ENCODE data around the gene GYPE. TPM values are rescaled to one million over a fixed set of nuclear protein-coding genes. Genes with fewer than 3 reads are reported as not detected.
A peak's percentile ranks its signal among the peaks of the same experiment; 100 is the strongest.
"Not testable (repeated sequence)": the region's sequence is repeated elsewhere in the genome, so short reads cannot be mapped to it uniquely, and the experiment has no call there.

The GYPE gene
- total and polyA plus RNA-seq, 10 of the 15 experiments (the other 5 are each of a cell fraction or from before 2014, with no cell fraction given) = 0.60 to 2.0 (median 0.85) TPM

GRCh38 chr4:143907811-143908210 is 2.5 kb upstream of the GYPE start:
- ChIA-PET CTCF (interaction anchor here (1.1 to 1.6 kb wide), 2 partner anchors 134 to 350 kb away, joined by 3 to 4 read pairs; no protein-coding TSS in a partner anchor), SMC1A (ENCODE audit: uncharacterized antibody, unreplicated experiment) (interaction anchor here (1.0 kb wide), 1 partner anchor 134 kb away, joined by 4 read pairs; no protein-coding TSS in a partner anchor)
- H3K27me3 ChIP-seq (replicated peaks in 1 of 2; ENCODE audit: control insufficient read depth in 2 of 2, insufficient read depth in 2 of 2, low read length in 1 of 2); H3K27ac ChIP-seq (ENCODE audit: control insufficient read depth, insufficient read depth); H3K9me3 ChIP-seq (replicated peaks; ENCODE audit: control insufficient read depth, insufficient read depth, low read length); DNase-seq (ENCODE audit: low read depth, low spot score); RAD21 ChIA-PET (ENCODE audit: unreplicated experiment); H3K4me2 ChIP-seq (ENCODE audit: control insufficient read depth, insufficient read depth); H2AFZ ChIP-seq (ENCODE audit: control insufficient read depth, low read depth, low read length); BruUV-seq (replicated peaks); FAIRE-seq; H3K4me1 ChIP-seq (ENCODE audit: control insufficient read depth, insufficient read depth, low read length); H3K79me2 ChIP-seq (ENCODE audit: control insufficient read depth, insufficient read depth, low read length); H3K4me3 ChIP-seq; H3K9ac ChIP-seq (ENCODE audit: control insufficient read depth, insufficient read depth, low read length); H3K36me3 ChIP-seq (ENCODE audit: control insufficient read depth in 2 of 2, insufficient read depth in 2 of 2, low read length in 1 of 2); H4K20me1 ChIP-seq (ENCODE audit: control insufficient read depth, insufficient read depth); POLR2A ChIA-PET: not testable (repeated sequence)
- intact Hi-C loops (cut with micrococcal nuclease; ENCODE audit: unreplicated experiment) = loop anchor here (2.0 kb wide), 2 partner anchors 133 to 349 kb away; no protein-coding TSS in a partner anchor
- TF ChIP-seq CTCF (IDR thresholded peaks at IDR 0.05 in 2 of 3, conservative IDR thresholded peaks at IDR 0.05 in 1 of 3; ENCODE audit: control insufficient read depth in 2 of 3, extremely low read depth in 1 of 3, insufficient read depth in 1 of 3, low read depth in 3 of 3, low read length in 3 of 3) = peak; percentile 30 to 45 (median 39); a peak in 3 of 6 replicates
- peak; percentile 26; the same call in 1 of the 2 replicates for TF ChIP-seq SMC3 (IDR thresholded peaks at IDR 0.05; ENCODE audit: borderline replicate concordance, low read length)
- peak; percentile 50 for TF ChIP-seq RAD21 (IDR thresholded peaks at IDR 0.05; ENCODE audit: insufficient read depth, low read depth, low read length)
- TF ChIP-seq YY1 (IDR thresholded peaks at IDR 0.05; ENCODE audit: low read depth, low read length) = 0 out of 2 replicates have a peak, but pooled peaks have one; percentile 11
- 17% methylated on average over 3 of the region's 3 CpGs for WGBS (ENCODE audit: insufficient coverage, insufficient replicate concordance, low lambda C conversion rate, missing lambda C conversion rate)
- ATAC-seq = peak; percentile 76
- in situ Hi-C loops (cut with MboI) = loop anchor here (25.0 kb wide), 1 partner anchor 346 kb away; no protein-coding TSS in a partner anchor

- SMC1A ChIA-PET (ENCODE audit: uncharacterized antibody, unreplicated experiment); H2AFZ ChIP-seq (ENCODE audit: control insufficient read depth, low read depth, low read length); BruUV-seq (replicated peaks); H4K20me1 ChIP-seq (ENCODE audit: control insufficient read depth, insufficient read depth); H3K79me2 ChIP-seq (ENCODE audit: control insufficient read depth, insufficient read depth, low read length); H3K9ac ChIP-seq (ENCODE audit: control insufficient read depth, insufficient read depth, low read length); RAD21 ChIA-PET (ENCODE audit: unreplicated experiment); DNase-seq (ENCODE audit: low read depth, low spot score); ATAC-seq; H3K4me1 ChIP-seq (ENCODE audit: control insufficient read depth, insufficient read depth, low read length); H3K27me3 ChIP-seq (replicated peaks in 1 of 2; ENCODE audit: control insufficient read depth in 2 of 2, insufficient read depth in 2 of 2, low read length in 1 of 2); POLR2A ChIA-PET; H3K27ac ChIP-seq (ENCODE audit: control insufficient read depth, insufficient read depth); H3K4me2 ChIP-seq (ENCODE audit: control insufficient read depth, insufficient read depth); FAIRE-seq; H3K9me3 ChIP-seq (replicated peaks; ENCODE audit: control insufficient read depth, insufficient read depth, low read length); intact Hi-C loops (cut with micrococcal nuclease; ENCODE audit: unreplicated experiment); CTCF ChIA-PET; H3K36me3 ChIP-seq (ENCODE audit: control insufficient read depth in 2 of 2, insufficient read depth in 2 of 2, low read length in 1 of 2); H3K4me3 ChIP-seq: not testable (repeated sequence)
- in situ Hi-C loops (cut with MboI) = loop anchor here (25.0 kb wide), 1 partner anchor 342 kb away; no protein-coding TSS in a partner anchor
Observed at GRCh38 chr4:143904431-143904830, 928 bp downstream of the GYPE start.

All from GM12878 (cell line).